GM18951 (cell line): ENCODE measurements around the gene GLA.
A peak's percentile ranks its signal among the peaks of the same experiment; 100 is the strongest.

ENCODE experiments used
- POLR2A ChIP-seq: IDR thresholded peaks from 4 replicates; pipeline ENCODE4 v1.6.1; 2011; ENCODE audit warnings: mild to moderate bottlenecking; ENCODE audit not compliant: insufficient read length, insufficient read depth; ENCODE audit errors: extremely low read depth
- in situ Hi-C: fragments of 300-500 bp; cut with MboI; formaldehyde crosslinking; loops from one replicate; pipeline ENCODE4 v1.12.0; 2022; ENCODE audit warnings: low sequenced_read_pairs, mixed read lengths, inconsistent platforms; ENCODE audit not compliant: unreplicated experiment

Gene GLA

GRCh38 chrX:101390664-101391525 is 16.8 kb downstream of the GLA start, which contains the start of gene RPL36A:
RPL36A (plus strand) TSS chrX:101391011; CDS start chrX:101391044, 33 bp downstream.
- in situ Hi-C loops = no loop called here
- peak; percentile 91 for TF ChIP-seq POLR2A

GRCh38 chrX:101388604-101389003 is 19.1 kb downstream of the GLA start:
- no peak for TF ChIP-seq POLR2A
- in situ Hi-C loops = no loop called here

GRCh38 chrX:101386542-101386885 is 21.2 kb downstream of the GLA start:
- in situ Hi-C loops = no loop called here
- TF ChIP-seq POLR2A = no peak

GRCh38 chrX:101385795-101386541 is 21.8 kb downstream of the GLA start, which contains the start of gene BTK:
BTK (minus strand) TSS chrX:101386191; CDS start chrX:101375284, 10,907 bp downstream.
- in situ Hi-C loops = no loop called here
- peak; percentile 59 for TF ChIP-seq POLR2A

GRCh38 chrX:101385026-101385684 is 22.6 kb downstream of the GLA start:
- in situ Hi-C loops = no loop called here
- TF ChIP-seq POLR2A = no peak

- peak; percentile 31 for TF ChIP-seq POLR2A
- in situ Hi-C loops = no loop called here
Observed at GRCh38 chrX:101383679-101384205, 24.0 kb downstream of the GLA start.

GRCh38 chrX:101377547-101377946 is 30.2 kb downstream of the GLA start:
- in situ Hi-C loops = no loop called here
- no peak for TF ChIP-seq POLR2A

- in situ Hi-C loops = no loop called here
- TF ChIP-seq POLR2A = no peak
Observed at GRCh38 chrX:101370888-101371504, 36.7 kb downstream of the GLA start.

GRCh38 chrX:101369687-101370086 is 38.0 kb downstream of the GLA start:
- no peak for TF ChIP-seq POLR2A
- in situ Hi-C loops = no loop called here

- in situ Hi-C loops = no loop called here
- no peak for TF ChIP-seq POLR2A
Observed at GRCh38 chrX:101368800-101369199, 38.9 kb downstream of the GLA start.

- no peak for TF ChIP-seq POLR2A
- in situ Hi-C loops = no loop called here
Observed at GRCh38 chrX:101365301-101365795, 42.4 kb downstream of the GLA start.

GRCh38 chrX:101362757-101363156 is 45.0 kb downstream of the GLA start:
- TF ChIP-seq POLR2A = no peak
- in situ Hi-C loops = no loop called here

- TF ChIP-seq POLR2A = no peak
- in situ Hi-C loops = no loop called here
Observed at GRCh38 chrX:101362116-101362515, 45.6 kb downstream of the GLA start.

GRCh38 chrX:101360390-101360789 is 47.3 kb downstream of the GLA start:
- no peak for TF ChIP-seq POLR2A
- in situ Hi-C loops = no loop called here
